ENCODE data around the gene SSH3. TPM values are rescaled to one million over a fixed set of nuclear protein-coding genes. Genes with fewer than 3 reads are reported as not detected.

SSH3 gene
- total RNA-seq, 2 donors from 2014 or later: 39.1 to 44.4 TPM

GRCh38 chr11:67268962-67269268 lies 34.4 kb upstream of the SSH3 start:
- Mint-ChIP-seq H3K36me3 (ENCODE audit: low read depth) (peaks cover 6% of the 10 kb centered on the region), H3K27me3 (ENCODE audit: insufficient read depth) (peaks cover 18% of the 10 kb centered on the region), H3K4me3 (peak overlapping the region; percentile 92), H3K27ac (no peak overlapping the region), H3K9me3 (no peaks in the 10 kb centered on the region), H3K4me1 (peaks cover 27% of the 10 kb centered on the region)
- H3K9me3 ChIP-seq (ENCODE audit: control insufficient read depth, low read length): no peaks in the 10 kb centered on the region
- H3K27me3 ChIP-seq (ENCODE audit: control insufficient read depth, insufficient read depth, low read length, poor library complexity, severe bottlenecking): no peaks in the 10 kb centered on the region
- H3K4me1 ChIP-seq (ENCODE audit: control insufficient read depth, insufficient read depth, low read length): peaks cover 19% of the 10 kb centered on the region
- H3K4me3 ChIP-seq (ENCODE audit: low read length): no peak overlapping the region
- peaks cover 28% of the 10 kb centered on the region for H3K36me3 ChIP-seq (ENCODE audit: control insufficient read depth, insufficient read depth, low read length)
- DNase-seq: no peak
- no peak overlapping the region for H3K9ac ChIP-seq (ENCODE audit: extremely low read depth, low read length, poor library complexity, severe bottlenecking)
- WGBS, 2 experiments (ENCODE audit: insufficient coverage in 1 of 2, insufficient read length in 1 of 2): 92 to 93% methylated on average over 11 to 13 of the region's 13 CpGs
- H3K27ac ChIP-seq (ENCODE audit: low read depth, low read length): no peak overlapping the region
- TF ChIP-seq CTCF (conservative IDR thresholded peaks at IDR 0.05): no peak

- Mint-ChIP-seq H3K4me3 (peak overlapping the region; percentile 41), H3K4me1 (peaks cover 27% of the 10 kb centered on the region), H3K27me3 (ENCODE audit: insufficient read depth) (peaks cover 10% of the 10 kb centered on the region), H3K27ac (peak overlapping the region; percentile 62), H3K9me3 (no peaks in the 10 kb centered on the region), H3K36me3 (ENCODE audit: low read depth) (peaks cover 6% of the 10 kb centered on the region)
- H3K4me1 ChIP-seq (ENCODE audit: control insufficient read depth, insufficient read depth, low read length): peaks cover 19% of the 10 kb centered on the region
- 69 to 86% methylated on average over 7 to 14 of the region's 15 CpGs for WGBS, 2 experiments (ENCODE audit: insufficient coverage in 1 of 2, insufficient read length in 1 of 2)
- H3K27me3 ChIP-seq (ENCODE audit: control insufficient read depth, insufficient read depth, low read length, poor library complexity, severe bottlenecking): no peaks in the 10 kb centered on the region
- H3K9ac ChIP-seq (ENCODE audit: extremely low read depth, low read length, poor library complexity, severe bottlenecking): no peak overlapping the region
- peak overlapping the region; percentile 59 for H3K4me3 ChIP-seq (ENCODE audit: low read length)
- H3K36me3 ChIP-seq (ENCODE audit: control insufficient read depth, insufficient read depth, low read length): peaks cover 28% of the 10 kb centered on the region
- TF ChIP-seq CTCF (conservative IDR thresholded peaks at IDR 0.05): no peak
- H3K27ac ChIP-seq (ENCODE audit: low read depth, low read length): no peak overlapping the region
- no peaks in the 10 kb centered on the region for H3K9me3 ChIP-seq (ENCODE audit: control insufficient read depth, low read length)
- DNase-seq: no peak
Observed at GRCh38 chr11:67269401-67270255, 33.7 kb upstream of the SSH3 start.

- no peaks in the 10 kb centered on the region for H3K9me3 Mint-ChIP-seq
- no peak for TF ChIP-seq CTCF (conservative IDR thresholded peaks at IDR 0.05)
- DNase-seq: peak; percentile 85
- WGBS, 2 experiments (ENCODE audit: insufficient coverage in 1 of 2, insufficient read length in 1 of 2): 38 to 43% methylated on average over 24 to 28 of the region's 28 CpGs
- peaks cover 28% of the 10 kb centered on the region for H3K36me3 ChIP-seq (ENCODE audit: control insufficient read depth, insufficient read depth, low read length)
- H3K36me3 Mint-ChIP-seq (ENCODE audit: low read depth): peaks cover 6% of the 10 kb centered on the region
- no peak overlapping the region for H3K27ac ChIP-seq (ENCODE audit: low read depth, low read length)
- H3K4me1 Mint-ChIP-seq: peaks cover 27% of the 10 kb centered on the region
- H3K4me3 ChIP-seq (ENCODE audit: low read length): peak overlapping the region; percentile 59
- H3K27me3 Mint-ChIP-seq (ENCODE audit: insufficient read depth): peaks cover 3% of the 10 kb centered on the region
- peak overlapping the region; percentile 41 for H3K4me3 Mint-ChIP-seq
- H3K9me3 ChIP-seq (ENCODE audit: control insufficient read depth, low read length): no peaks in the 10 kb centered on the region
- H3K4me1 ChIP-seq (ENCODE audit: control insufficient read depth, insufficient read depth, low read length): peaks cover 19% of the 10 kb centered on the region
- H3K9ac ChIP-seq (ENCODE audit: extremely low read depth, low read length, poor library complexity, severe bottlenecking): no peak overlapping the region
- H3K27me3 ChIP-seq (ENCODE audit: control insufficient read depth, insufficient read depth, low read length, poor library complexity, severe bottlenecking): no peaks in the 10 kb centered on the region
- peak overlapping the region; percentile 62 for H3K27ac Mint-ChIP-seq
Observed at GRCh38 chr11:67270256-67271204, 32.8 kb upstream of the SSH3 start.
